IMR-90 (cell line): ENCODE data around the gene STK32A. TPM values are rescaled to one million over a fixed set of nuclear protein-coding genes. Genes with fewer than 3 reads are reported as not detected.
A peak's percentile ranks its signal among the peaks of the same experiment; 100 is the strongest.

Experiments used
- ATAC-seq: fragments of 200-7000 bp; cut with Tn5 transposase; 2 replicates; pipeline ENCODE4 v1.9.1; 2020; ENCODE audit warnings: low read depth, mild to moderate bottlenecking, moderate library complexity
- BruUV-seq: library from RNA; stranded (reverse); fragments of 400-500 nt; replicated peaks from 2 replicates; lab custom pipeline; 2021; lab: Mats Ljungman, UMichigan
- CTCF ChIA-PET: fragments of 300-600 bp; formaldehyde crosslinking; extraction: SDS; loops from one replicate; lab custom pipeline; 2021; ENCODE audit warnings: antibody characterized with exemption; lab: Yijun Ruan, JAX
- POLR2A ChIA-PET: fragments of 300-600 bp; sonication (Branson Sonifier 250); formaldehyde crosslinking; loops from one replicate; lab custom pipeline; 2022; ENCODE audit warnings: antibody characterized with exemption; ENCODE audit not compliant: unreplicated experiment; lab: Charles Lee
- DNase-seq: peaks from one replicate; pipeline ENCODE4 v3.0.0; 2013
- H2AFZ ChIP-seq: replicated peaks from 2 replicates; pipeline ENCODE3; 2013; ENCODE audit warnings: low read length, mild to moderate bottlenecking; ENCODE audit not compliant: poor library complexity
- H2AK5ac ChIP-seq: 2 replicates; pipeline ENCODE4 v1.6.1; 2013; ENCODE audit warnings: low read depth, low read length, inconsistent platforms
- H2AK9ac ChIP-seq: replicated peaks from 2 replicates; pipeline ENCODE3; 2013; ENCODE audit warnings: mild to moderate bottlenecking, low read depth, low read length, moderate library complexity; ENCODE audit not compliant: poor library complexity
- H2BK120ac ChIP-seq: 2 replicates; pipeline ENCODE4 v1.6.1; 2013; ENCODE audit warnings: low read depth, low read length, inconsistent platforms
- H2BK15ac ChIP-seq: 3 replicates; pipeline ENCODE4 v1.6.1; 2013; ENCODE audit warnings: low read depth, low read length, inconsistent platforms
- H2BK20ac ChIP-seq: 2 replicates; pipeline ENCODE4 v1.6.1; 2013; ENCODE audit warnings: low read depth, mild to moderate bottlenecking, inconsistent platforms, low read length, moderate library complexity
- H2BK5ac ChIP-seq: 2 replicates; pipeline ENCODE4 v1.6.1; 2013; ENCODE audit warnings: mild to moderate bottlenecking, low read depth, low read length, inconsistent platforms; ENCODE audit not compliant: poor library complexity, severe bottlenecking
- H3K14ac ChIP-seq: replicated peaks from 2 replicates; pipeline ENCODE4 v1.6.1; 2013; ENCODE audit warnings: low read depth, low read length, inconsistent platforms
- H3K18ac ChIP-seq: 2 replicates; pipeline ENCODE4 v1.6.1; 2013; ENCODE audit warnings: low read depth, low read length, control low read depth
- H3K23ac ChIP-seq: 2 replicates; pipeline ENCODE4 v1.6.1; 2013; ENCODE audit warnings: low read depth, low read length, inconsistent platforms
- H3K27ac ChIP-seq: 2 replicates; pipeline ENCODE4 v1.5.1; 2013; ENCODE audit warnings: mild to moderate bottlenecking, control low read depth, low read length; ENCODE audit not compliant: insufficient read depth
- H3K27me3 ChIP-seq: 2 replicates; pipeline ENCODE4 v1.6.1; 2013; ENCODE audit warnings: low read length; ENCODE audit not compliant: control insufficient read depth, insufficient read depth
- H3K36me3 ChIP-seq: 2 replicates; pipeline ENCODE4 v1.6.1; 2013; ENCODE audit warnings: low read length, mixed read lengths; ENCODE audit not compliant: control insufficient read depth, insufficient read depth
- H3K4ac ChIP-seq: 2 replicates; pipeline ENCODE4 v1.6.1; 2013; ENCODE audit warnings: low read depth, low read length, inconsistent platforms
- H3K4me1 ChIP-seq: 2 replicates; pipeline ENCODE4 v1.6.1; 2013; ENCODE audit warnings: low read length, mixed read lengths; ENCODE audit not compliant: control insufficient read depth, insufficient read depth
- H3K4me2 ChIP-seq: 2 replicates; pipeline ENCODE4 v1.6.1; 2013; ENCODE audit warnings: low read depth, mild to moderate bottlenecking, control low read depth, low read length, moderate library complexity
- H3K4me3 ChIP-seq: 2 replicates; pipeline ENCODE4 v1.5.1; 2013; ENCODE audit warnings: low read depth, mild to moderate bottlenecking, control low read depth, low read length, moderate library complexity; ENCODE audit not compliant: insufficient read depth
- H3K56ac ChIP-seq: 2 replicates; pipeline ENCODE4 v1.6.1; 2013; ENCODE audit warnings: low read length, inconsistent platforms; ENCODE audit not compliant: insufficient read depth; ENCODE audit errors: extremely low read depth
- H3K79me1 ChIP-seq, 2 experiments: 2 replicates each; pipeline ENCODE4 v1.6.1; 2013; ENCODE audit warnings: low read length in 2 of 2, inconsistent platforms in 1 of 2, low read depth in 1 of 2
- H3K9ac ChIP-seq: 2 replicates; pipeline ENCODE4 v1.6.1; 2013; ENCODE audit warnings: low read depth, low read length, control low read depth
- H3K9me1 ChIP-seq: 2 replicates; pipeline ENCODE4 v1.6.1; 2013; ENCODE audit warnings: low read length, inconsistent platforms; ENCODE audit not compliant: insufficient read depth
- H3K9me3 ChIP-seq: 2 replicates; pipeline ENCODE4 v1.6.1; 2013; ENCODE audit warnings: low read length; ENCODE audit not compliant: control insufficient read depth, insufficient read depth
- H4K20me1 ChIP-seq: 2 replicates; pipeline ENCODE4 v1.6.1; 2013; ENCODE audit warnings: low read length, inconsistent platforms; ENCODE audit not compliant: insufficient read depth
- H4K5ac ChIP-seq: 2 replicates; pipeline ENCODE4 v1.6.1; 2013; ENCODE audit warnings: mild to moderate bottlenecking, low read depth, low read length, control low read depth
- H4K8ac ChIP-seq, 2 experiments: 2 replicates each; pipeline ENCODE4 v1.6.1; 2013; ENCODE audit warnings: low read depth in 2 of 2, low read length in 2 of 2, control low read depth in 1 of 2, inconsistent platforms in 1 of 2
- H4K91ac ChIP-seq: 2 replicates; pipeline ENCODE4 v1.6.1; 2013; ENCODE audit warnings: low read depth, low read length, inconsistent platforms; ENCODE audit not compliant: insufficient read depth
- CEBPB ChIP-seq: IDR thresholded peaks from 2 replicates; pipeline ENCODE4 v1.6.1; 2012; ENCODE audit warnings: low read depth, low read length, improper control_type of control experiment
- CTCF ChIP-seq: conservative IDR thresholded peaks from 2 replicates; pipeline ENCODE4 v1.5.1; 2012; ENCODE audit warnings: mild to moderate bottlenecking, low read depth, low read length, improper control_type of control experiment
- ELK1 ChIP-seq: fragments of 150-350 bp; IDR thresholded peaks from 2 replicates; pipeline ENCODE4 v1.6.1; 2016; ENCODE audit warnings: low read depth, mild to moderate bottlenecking, low read length, moderate library complexity, borderline replicate concordance
- FOS ChIP-seq: fragments of 150-350 bp; IDR thresholded peaks from 2 replicates; pipeline ENCODE4 v1.6.1; 2016; ENCODE audit warnings: low read depth, low read length
- MXI1 ChIP-seq: IDR thresholded peaks from 2 replicates; pipeline ENCODE4 v1.6.1; 2012; ENCODE audit warnings: low read depth, mild to moderate bottlenecking, low read length, moderate library complexity, borderline replicate concordance
- RFX5 ChIP-seq: IDR thresholded peaks from 2 replicates; pipeline ENCODE4 v1.8.0; 2012; ENCODE audit warnings: low read depth, mild to moderate bottlenecking, low read length, moderate library complexity
- USF2 ChIP-seq: fragments of 150-350 bp; IDR thresholded peaks from 2 replicates; pipeline ENCODE4 v1.6.1; 2017; ENCODE audit warnings: mild to moderate bottlenecking, antibody characterized with exemption, low read length, low read depth
- WGBS, 2 experiments: methylation state at CpG; one replicate each; pipeline versions ENCODE4 v1.1.5 to v1.1.7; 2013; ENCODE audit warnings: missing lambda C conversion rate in 2 of 2; ENCODE audit not compliant: insufficient read length in 1 of 2; ENCODE audit errors: extremely low coverage in 2 of 2; 5-methylcytosine and 5-hydroxymethylcytosine counted together
- dilution Hi-C: fragments of 300-500 bp; cut with HindIII; formaldehyde crosslinking; loops from one replicate; pipeline ENCODE4 v1.14.3; 2018; ENCODE audit warnings: low sequenced_read_pairs; ENCODE audit not compliant: unreplicated experiment
- in situ Hi-C: fragments of 300-500 bp; cut with MboI; formaldehyde crosslinking; loops from 3 replicates; pipeline ENCODE4 v1.14.3; 2019; ENCODE audit warnings: low sequenced_read_pairs, inconsistent platforms, mixed read lengths
- intact Hi-C: fragments of 100-400 bp; cut with micrococcal nuclease; formaldehyde crosslinking; loops from 2 replicates; pipeline ENCODE4 v1.10.0; 2022
- polyA plus RNA-seq, 3 experiments: library from polyadenylated mRNA; depleted of rRNA; stranded (reverse); fragments of >200 nt; gene quantifications; 2 replicates each; pipeline ENCODE4 v1.2.3, GENCODE V29; 2012; ENCODE audit warnings: low replicate concordance in 1 of 3
- total RNA-seq: library from RNA; depleted of rRNA; stranded (reverse); fragments of >200 nt; gene quantifications from 2 replicates; pipeline ENCODE4 v1.2.3, GENCODE V29; 2012

STK32A gene
- total and polyA plus RNA-seq, 2 of the 4 experiments (the other 2 are of a cell fraction) = 0.12 to 0.18 TPM

DNA sequence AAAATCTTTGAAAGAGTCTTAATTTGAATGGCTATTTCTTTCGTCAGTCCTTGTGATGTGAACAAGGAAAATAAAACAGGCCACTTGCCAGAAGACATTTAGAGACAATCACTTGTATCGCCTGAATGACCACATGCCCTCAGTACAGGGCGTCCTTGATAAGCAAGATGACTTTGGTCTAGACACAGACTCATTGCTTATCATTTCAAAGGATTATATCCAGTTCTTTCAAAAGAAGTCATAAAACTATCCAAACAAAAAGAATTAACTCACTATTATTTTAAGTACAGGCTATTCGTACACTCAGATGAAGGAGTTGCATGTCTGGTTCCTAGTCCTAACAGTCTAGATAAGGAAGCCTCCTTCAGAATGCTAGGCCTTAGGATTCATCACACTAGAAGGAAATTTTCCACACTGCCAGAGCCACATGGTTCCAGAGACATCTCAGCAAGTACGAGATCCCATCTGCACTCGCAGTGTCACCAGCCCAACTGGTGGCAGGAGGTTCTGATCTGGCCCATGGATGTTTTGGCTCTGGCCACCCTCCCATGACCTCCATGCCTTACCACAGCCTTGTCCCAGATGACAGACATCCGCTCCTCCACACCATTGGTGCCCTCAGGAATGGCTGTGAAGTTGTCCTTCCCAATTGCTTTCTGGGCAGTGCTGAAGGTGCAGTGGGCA, 165.4 kb downstream of the STK32A start:
- Histone ChIP-seq H3K56ac (no peak overlapping the region), H3K14ac (0 out of 2 replicates have a peak overlapping the region, but pooled peaks have one; percentile 19), H3K9ac (no peak overlapping the region), H3K18ac (no peak overlapping the region), H3K27ac (no peak overlapping the region), H2BK15ac (no peak overlapping the region), H2AK9ac (peak overlapping the region; percentile 20), H4K5ac (no peak overlapping the region; the same call in 1 of the 2 replicates), H3K9me3 (no peaks in the 10 kb centered on the region), H3K79me1 (peaks cover 0 to 15% of the 10 kb centered on the region in 2 experiments; a peak in 2 of 4 replicates), H3K9me1 (peaks cover 17% of the 10 kb centered on the region), H3K4ac (no peak overlapping the region), H3K4me2 (no peak overlapping the region), H4K91ac (no peak overlapping the region), H3K36me3 (peaks cover 23% of the 10 kb centered on the region), H2BK120ac (no peak overlapping the region), H3K4me1 (peaks cover 8% of the 10 kb centered on the region), H3K23ac (no peak overlapping the region), H3K27me3 (no peaks in the 10 kb centered on the region), H2BK20ac (no peak overlapping the region), H3K4me3 (no peak overlapping the region), H2BK5ac (peak overlapping the region; percentile 14), H2AK5ac (no peak overlapping the region), H4K8ac (no peak overlapping the region), H4K20me1 (0 out of 2 replicates have a peak, but pooled peaks cover 5% of the 10 kb centered on the region), H2AFZ (no peak overlapping the region)
- WGBS, 2 experiments = 67% methylated on average over 3 of the region's 7 CpGs; no CpG with 5 or more reads in 1 of the 2 experiments
- dilution Hi-C loops = no loop called here
- ATAC-seq (no peak), DNase-seq (no peak)
- no peak for TF ChIP-seq CTCF
- no peak for TF ChIP-seq MXI1
- no peak for TF ChIP-seq CEBPB
- no peak for TF ChIP-seq FOS
- no peak for TF ChIP-seq RFX5
- TF ChIP-seq ELK1 = no peak
- no peak for TF ChIP-seq USF2
- ChIA-PET CTCF (no interaction called here), POLR2A (no interaction called here)
- intact Hi-C loops = loop anchor here (5.0 kb wide), 2 partner anchors 52 to 157 kb away; no protein-coding TSS in a partner anchor
- in situ Hi-C loops = no loop called here
- no TSS peak for BruUV-seq
